Fibroblast of lung (primary cell): ENCODE measurements around the gene MILR1. TPM values are rescaled to one million over a fixed set of nuclear protein-coding genes. Genes with fewer than 3 reads are reported as not detected.
"Not testable (repeated sequence)": the region's sequence is repeated elsewhere in the genome, so short reads cannot be mapped to it uniquely, and the experiment has no call there.

Experiments
- DNase-seq, 2 donors: peaks; one replicate each; pipeline versions ENCODE4 v3.0.0 to v3.0.0-alpha.2; 2010; ENCODE audit warnings: low read depth in 2 of 2
- H2AFZ ChIP-seq: 2 replicates; pipeline ENCODE4 v1.5.1; 2012; ENCODE audit warnings: low read length, control low read depth, inconsistent platforms
- H3K27ac ChIP-seq: 2 replicates; pipeline ENCODE4 v1.5.1; 2011; ENCODE audit warnings: low read length, control low read depth; ENCODE audit not compliant: insufficient read depth
- H3K27me3 ChIP-seq: 2 replicates; pipeline ENCODE4 v1.5.1; 2011; ENCODE audit warnings: mild to moderate bottlenecking, low read length; ENCODE audit not compliant: control insufficient read depth, insufficient read depth
- H3K36me3 ChIP-seq: 2 replicates; pipeline ENCODE4 v1.5.1; 2011; ENCODE audit warnings: low read length; ENCODE audit not compliant: control insufficient read depth, insufficient read depth
- H3K4me1 ChIP-seq: 2 replicates; pipeline ENCODE4 v1.5.1; 2011; ENCODE audit warnings: low read length; ENCODE audit not compliant: control insufficient read depth, insufficient read depth; ENCODE audit errors: extremely low read depth
- H3K4me2 ChIP-seq: 2 replicates; pipeline ENCODE4 v1.5.1; 2011; ENCODE audit warnings: low read length, control low read depth; ENCODE audit not compliant: insufficient read depth; ENCODE audit errors: extremely low read depth
- H3K4me3 ChIP-seq, 4 experiments: fragments of 200-600 bp in 1 of 4; sonication (generic) in 1 of 4; replicated peaks in 1 of 4; 2 replicates each; pipeline ENCODE4 v1.5.1; 2011 to 2016; ENCODE audit warnings: low read length in 4 of 4, low read depth in 3 of 4, mild to moderate bottlenecking in 3 of 4, control low read depth in 2 of 4, inconsistent platforms in 1 of 4, mixed read lengths in 1 of 4; ENCODE audit not compliant: insufficient read depth in 1 of 4; ENCODE audit errors: control extremely low read depth in 1 of 4
- H3K79me2 ChIP-seq: 2 replicates; pipeline ENCODE4 v1.5.1; 2012; ENCODE audit warnings: mild to moderate bottlenecking, low read length, inconsistent platforms; ENCODE audit not compliant: control insufficient read depth, insufficient read depth
- H3K9ac ChIP-seq: 2 replicates; pipeline ENCODE4 v1.5.1; 2011; ENCODE audit warnings: mild to moderate bottlenecking, low read length, control low read depth; ENCODE audit not compliant: insufficient read depth
- H3K9me3 ChIP-seq: 2 replicates; pipeline ENCODE4 v1.5.1; 2012; ENCODE audit warnings: low read depth, low read length; ENCODE audit not compliant: control insufficient read depth, insufficient read depth
- H4K20me1 ChIP-seq: 2 replicates; pipeline ENCODE4 v1.5.1; 2011; ENCODE audit warnings: low read length; ENCODE audit not compliant: control insufficient read depth, insufficient read depth; ENCODE audit errors: extremely low read depth
- CTCF ChIP-seq, 2 donors: IDR thresholded peaks in 1 of 2; conservative IDR thresholded peaks in 1 of 2; 1 replicate in 1 of 2; 2 replicates in 1 of 2; pipeline ENCODE4 v1.5.1; 2011 to 2012; ENCODE audit warnings: low read length in 2 of 2, control low read depth in 1 of 2, inconsistent platforms in 1 of 2, low read depth in 1 of 2, mild to moderate bottlenecking in 1 of 2
- EZH2 ChIP-seq: IDR thresholded peaks from 2 replicates; pipeline ENCODE4 v1.5.1; 2012; ENCODE audit warnings: low read length, control low read depth, mild to moderate bottlenecking; ENCODE audit errors: missing control alignments
- polyA plus RNA-seq, 2 donors: library from polyadenylated mRNA; depleted of rRNA in 1 of 2; stranded (reverse) in 1 of 2; unstranded in 1 of 2; fragments of >200 nt; gene quantifications; 2 replicates each; pipeline ENCODE4 v1.2.1, GENCODE V29; 2011 to 2012; ENCODE audit warnings: missing spikeins in 1 of 2
- total RNA-seq: library from RNA; depleted of rRNA; stranded (reverse); fragments of >200 nt; gene quantifications from 2 replicates; pipeline ENCODE4 v1.2.1, GENCODE V29; 2014

The MILR1 gene
- total and polyA plus RNA-seq, 2 donors (not counting 1 experiment from before 2014, with no cell fraction given) = 9.1 to 11.6 TPM

GRCh38 chr17:64461788-64462187 lies 12.9 kb downstream of the MILR1 start:
- Histone ChIP-seq H3K4me1 (peaks cover 10% of the 10 kb centered on the region), H2AFZ (no peak overlapping the region), H3K9ac (no peak overlapping the region), H3K27me3 (no peaks in the 10 kb centered on the region), H3K79me2 (no peaks in the 10 kb centered on the region), H3K4me3 (no peak overlapping the region), H3K4me2 (no peak overlapping the region), H3K9me3 (no peaks in the 10 kb centered on the region), H3K27ac (no peak overlapping the region), H3K36me3 (no peaks in the 10 kb centered on the region), H4K20me1 (no peaks in the 10 kb centered on the region)
- TF ChIP-seq EZH2 (no peak), CTCF (conservative IDR thresholded peaks at IDR 0.05 in 1 of 2, IDR thresholded peaks at IDR 0.05 in 1 of 2; ENCODE audit: low read depth in 1 of 2, low read length in 2 of 2) (no peak)
- no peak for DNase-seq

GRCh38 chr17:64466019-64466735 lies 17.3 kb downstream of the MILR1 start:
- no peak for TF ChIP-seq EZH2
- TF ChIP-seq CTCF (conservative IDR thresholded peaks at IDR 0.05 in 1 of 2, IDR thresholded peaks at IDR 0.05 in 1 of 2; ENCODE audit: low read depth in 1 of 2, low read length in 2 of 2) = no peak
- Histone ChIP-seq H4K20me1 (no peaks in the 10 kb centered on the region), H3K27ac (no peak overlapping the region), H2AFZ (no peak overlapping the region), H3K79me2 (no peaks in the 10 kb centered on the region), H3K36me3 (no peaks in the 10 kb centered on the region), H3K9me3 (no peaks in the 10 kb centered on the region), H3K4me2 (no peak overlapping the region), H3K4me1 (no peaks in the 10 kb centered on the region), H3K9ac (no peak overlapping the region), H3K4me3 (no peak overlapping the region), H3K27me3 (no peaks in the 10 kb centered on the region)
- no peak for DNase-seq

- H3K9ac ChIP-seq, H3K4me2 ChIP-seq, H3K27ac ChIP-seq, H3K36me3 ChIP-seq, H3K4me3 ChIP-seq, H3K4me1 ChIP-seq, H4K20me1 ChIP-seq, DNase-seq, H3K9me3 ChIP-seq, H3K27me3 ChIP-seq, H3K79me2 ChIP-seq, H2AFZ ChIP-seq: not testable (repeated sequence)
Measured at GRCh38 chr17:64466834-64467233, 17.9 kb downstream of the MILR1 start.
